WTC11 (cell line): ENCODE data around the gene KCTD3.

Source experiments
- ZNF423 ChIP-seq: fragments of 250-450 bp; sonication (Bioruptor Pico); IDR thresholded peaks from 2 replicates; pipeline ENCODE4 v2.1.2; 2022; ENCODE audit warnings: mild to moderate bottlenecking, moderate library complexity
- TF ChIP-seq, protein P1 (sequence below): fragments of 200-600 bp; IDR thresholded peaks from 2 replicates; pipeline ENCODE4 v1.8.0; 2022; ENCODE audit warnings: antibody characterized with exemption
- TF ChIP-seq, protein P2 (sequence below): sonication (generic); formaldehyde crosslinking; IDR thresholded peaks from 2 replicates; pipeline ENCODE4 v1.8.1; 2022; ENCODE audit warnings: low read depth, missing genetic modification reagents, borderline replicate concordance

DNA sequence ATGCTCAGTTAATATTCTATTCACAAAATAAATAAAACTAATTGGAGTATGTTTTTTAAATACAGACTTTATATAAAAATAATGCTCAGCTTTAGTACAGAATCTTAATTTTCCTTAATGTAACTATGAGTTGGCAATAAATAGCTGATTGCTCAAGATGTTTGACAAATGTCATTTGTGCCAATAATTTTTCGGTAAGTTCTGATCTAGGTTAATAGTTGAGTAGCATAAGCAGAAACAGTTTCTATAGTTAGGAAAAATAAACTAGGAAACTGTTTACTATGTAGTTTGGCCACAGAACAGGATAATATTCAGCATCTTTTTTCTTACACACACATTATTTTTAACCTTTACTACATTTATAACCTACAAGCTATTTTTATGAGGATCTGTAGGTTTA, 40.3 kb downstream of the KCTD3 start:
- TF ChIP-seq, protein P1, sequence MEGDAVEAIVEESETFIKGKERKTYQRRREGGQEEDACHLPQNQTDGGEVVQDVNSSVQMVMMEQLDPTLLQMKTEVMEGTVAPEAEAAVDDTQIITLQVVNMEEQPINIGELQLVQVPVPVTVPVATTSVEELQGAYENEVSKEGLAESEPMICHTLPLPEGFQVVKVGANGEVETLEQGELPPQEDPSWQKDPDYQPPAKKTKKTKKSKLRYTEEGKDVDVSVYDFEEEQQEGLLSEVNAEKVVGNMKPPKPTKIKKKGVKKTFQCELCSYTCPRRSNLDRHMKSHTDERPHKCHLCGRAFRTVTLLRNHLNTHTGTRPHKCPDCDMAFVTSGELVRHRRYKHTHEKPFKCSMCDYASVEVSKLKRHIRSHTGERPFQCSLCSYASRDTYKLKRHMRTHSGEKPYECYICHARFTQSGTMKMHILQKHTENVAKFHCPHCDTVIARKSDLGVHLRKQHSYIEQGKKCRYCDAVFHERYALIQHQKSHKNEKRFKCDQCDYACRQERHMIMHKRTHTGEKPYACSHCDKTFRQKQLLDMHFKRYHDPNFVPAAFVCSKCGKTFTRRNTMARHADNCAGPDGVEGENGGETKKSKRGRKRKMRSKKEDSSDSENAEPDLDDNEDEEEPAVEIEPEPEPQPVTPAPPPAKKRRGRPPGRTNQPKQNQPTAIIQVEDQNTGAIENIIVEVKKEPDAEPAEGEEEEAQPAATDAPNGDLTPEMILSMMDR = no peak
- no peak for TF ChIP-seq ZNF423 (CRISPR knock-in tag)
- TF ChIP-seq, protein P2, sequence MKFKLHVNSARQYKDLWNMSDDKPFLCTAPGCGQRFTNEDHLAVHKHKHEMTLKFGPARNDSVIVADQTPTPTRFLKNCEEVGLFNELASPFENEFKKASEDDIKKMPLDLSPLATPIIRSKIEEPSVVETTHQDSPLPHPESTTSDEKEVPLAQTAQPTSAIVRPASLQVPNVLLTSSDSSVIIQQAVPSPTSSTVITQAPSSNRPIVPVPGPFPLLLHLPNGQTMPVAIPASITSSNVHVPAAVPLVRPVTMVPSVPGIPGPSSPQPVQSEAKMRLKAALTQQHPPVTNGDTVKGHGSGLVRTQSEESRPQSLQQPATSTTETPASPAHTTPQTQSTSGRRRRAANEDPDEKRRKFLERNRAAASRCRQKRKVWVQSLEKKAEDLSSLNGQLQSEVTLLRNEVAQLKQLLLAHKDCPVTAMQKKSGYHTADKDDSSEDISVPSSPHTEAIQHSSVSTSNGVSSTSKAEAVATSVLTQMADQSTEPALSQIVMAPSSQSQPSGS (CRISPR knock-in tag) = no peak
